22Rv1 (cell line): ENCODE measurements around the gene RLN2.

Source experiments
- ZFX ChIP-seq: fragments of 450-650 bp; IDR thresholded peaks from 2 replicates; pipeline ENCODE4 v1.6.1; 2017; ENCODE audit warnings: antibody characterized with exemption, borderline replicate concordance
- TF ChIP-seq, protein P1 (sequence below): fragments of 450-650 bp; IDR thresholded peaks from 2 replicates; pipeline ENCODE4 v1.5.1; 2017; ENCODE audit warnings: mild to moderate bottlenecking

DNA sequence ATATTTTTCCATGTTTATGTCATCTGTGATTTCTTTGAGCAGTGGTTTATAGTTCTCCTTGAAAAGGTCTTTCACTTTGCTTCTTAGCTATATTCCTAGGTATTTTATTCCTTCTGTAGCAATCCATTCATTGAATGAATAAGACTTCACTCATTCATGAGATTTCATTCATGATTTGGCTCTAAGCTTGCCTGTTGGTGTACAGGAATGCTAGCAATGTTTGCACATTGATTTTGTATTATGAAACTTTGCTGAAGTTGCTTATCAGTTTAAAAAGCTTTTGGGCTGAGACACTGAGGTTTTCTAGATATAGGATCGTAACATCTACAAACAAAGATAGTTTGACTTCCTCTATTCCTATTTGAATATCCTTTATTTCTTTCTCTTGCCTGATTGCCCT, 15.9 kb downstream of the RLN2 start:
- TF ChIP-seq, protein P1, sequence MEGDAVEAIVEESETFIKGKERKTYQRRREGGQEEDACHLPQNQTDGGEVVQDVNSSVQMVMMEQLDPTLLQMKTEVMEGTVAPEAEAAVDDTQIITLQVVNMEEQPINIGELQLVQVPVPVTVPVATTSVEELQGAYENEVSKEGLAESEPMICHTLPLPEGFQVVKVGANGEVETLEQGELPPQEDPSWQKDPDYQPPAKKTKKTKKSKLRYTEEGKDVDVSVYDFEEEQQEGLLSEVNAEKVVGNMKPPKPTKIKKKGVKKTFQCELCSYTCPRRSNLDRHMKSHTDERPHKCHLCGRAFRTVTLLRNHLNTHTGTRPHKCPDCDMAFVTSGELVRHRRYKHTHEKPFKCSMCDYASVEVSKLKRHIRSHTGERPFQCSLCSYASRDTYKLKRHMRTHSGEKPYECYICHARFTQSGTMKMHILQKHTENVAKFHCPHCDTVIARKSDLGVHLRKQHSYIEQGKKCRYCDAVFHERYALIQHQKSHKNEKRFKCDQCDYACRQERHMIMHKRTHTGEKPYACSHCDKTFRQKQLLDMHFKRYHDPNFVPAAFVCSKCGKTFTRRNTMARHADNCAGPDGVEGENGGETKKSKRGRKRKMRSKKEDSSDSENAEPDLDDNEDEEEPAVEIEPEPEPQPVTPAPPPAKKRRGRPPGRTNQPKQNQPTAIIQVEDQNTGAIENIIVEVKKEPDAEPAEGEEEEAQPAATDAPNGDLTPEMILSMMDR, result no peak
- TF ChIP-seq ZFX, result no peak
